Measurements from ENCODE around the gene PSORS1C2. TPM values are rescaled to one million over a fixed set of nuclear protein-coding genes. Genes with fewer than 3 reads are reported as not detected.
A peak's percentile ranks its signal among the peaks of the same experiment; 100 is the strongest.
"Not testable (repeated sequence)": the region's sequence is repeated elsewhere in the genome, so short reads cannot be mapped to it uniquely, and the experiment has no call there.

Gene PSORS1C2
- total RNA-seq, result not detected
- not detected for polyA plus RNA-seq
- long read RNA-seq, donor 1, result 0 reads
- long read RNA-seq, donor 2, result 0 reads
- long read RNA-seq, donor 3, result 0 reads
- long read RNA-seq, donor 4, result 0 reads
- long read RNA-seq, donor 5, result 0 reads
- long read RNA-seq, donor 6, result 0 reads
- long read RNA-seq, donor 7, result 0 reads
- long read RNA-seq, donor 8, result 0 reads
- long read RNA-seq, donor 9, result 0 reads
- long read RNA-seq, donor 10, result 0 reads

- Histone ChIP-seq H3K27ac (no peak within 1 kb of the TSS), H3K27me3 (no peaks in the 10 kb centered on the region), H3K9me3 (replicated peaks in 1 of 3) (no peaks in the 10 kb centered on the region), H3K36me3 (replicated peaks in 1 of 2) (no peaks in the 10 kb centered on the region), H3K4me3 (no peak within 1 kb of the TSS), H3K4me1 (replicated peaks in 1 of 2) (peaks cover 0 to 4% of the 10 kb centered on the region in 2 donors)
- no peak for DNase-seq
- WGBS, 4 donors, result 88 to 100% (median 92%) methylated on average over 3 to 4 of the region's 4 CpGs
- intact Hi-C loops (cut with DNase I), result loop anchor here (2.0 to 5.0 kb wide), 4 partner anchors 53 to 238 kb away; no protein-coding TSS in a partner anchor
- TF ChIP-seq POLR2A (IDR thresholded peaks at IDR 0.05), result no peak
- TF ChIP-seq, protein P1, sequence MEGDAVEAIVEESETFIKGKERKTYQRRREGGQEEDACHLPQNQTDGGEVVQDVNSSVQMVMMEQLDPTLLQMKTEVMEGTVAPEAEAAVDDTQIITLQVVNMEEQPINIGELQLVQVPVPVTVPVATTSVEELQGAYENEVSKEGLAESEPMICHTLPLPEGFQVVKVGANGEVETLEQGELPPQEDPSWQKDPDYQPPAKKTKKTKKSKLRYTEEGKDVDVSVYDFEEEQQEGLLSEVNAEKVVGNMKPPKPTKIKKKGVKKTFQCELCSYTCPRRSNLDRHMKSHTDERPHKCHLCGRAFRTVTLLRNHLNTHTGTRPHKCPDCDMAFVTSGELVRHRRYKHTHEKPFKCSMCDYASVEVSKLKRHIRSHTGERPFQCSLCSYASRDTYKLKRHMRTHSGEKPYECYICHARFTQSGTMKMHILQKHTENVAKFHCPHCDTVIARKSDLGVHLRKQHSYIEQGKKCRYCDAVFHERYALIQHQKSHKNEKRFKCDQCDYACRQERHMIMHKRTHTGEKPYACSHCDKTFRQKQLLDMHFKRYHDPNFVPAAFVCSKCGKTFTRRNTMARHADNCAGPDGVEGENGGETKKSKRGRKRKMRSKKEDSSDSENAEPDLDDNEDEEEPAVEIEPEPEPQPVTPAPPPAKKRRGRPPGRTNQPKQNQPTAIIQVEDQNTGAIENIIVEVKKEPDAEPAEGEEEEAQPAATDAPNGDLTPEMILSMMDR (IDR thresholded peaks at IDR 0.05), result no peak
Observed at GRCh38 chr6:31138982-31139381, at the start of gene PSORS1C2. Gene PSORS1C2, minus strand, starts transcription at chr6:31139066. Its CDS starts 40 bp downstream, at chr6:31139026.

GRCh38 chr6:31187780-31188194, 48.9 kb upstream of the PSORS1C2 start:
- intact Hi-C loops (cut with DNase I), result no loop called here
- H3K9me3 ChIP-seq (replicated peaks in 1 of 3), result no peaks in the 10 kb centered on the region
- no peaks in the 10 kb centered on the region for H3K36me3 ChIP-seq (replicated peaks in 1 of 2)
- WGBS, 4 donors, result 82 to 94% (median 88%) methylated on average over 5 of the region's 5 CpGs
- H3K4me1 ChIP-seq (replicated peaks in 1 of 2), result no peaks in the 10 kb centered on the region
- no peak overlapping the region for H3K27ac ChIP-seq
- no peaks in the 10 kb centered on the region for H3K27me3 ChIP-seq
- no peak overlapping the region for H3K4me3 ChIP-seq
- TF ChIP-seq POLR2A (IDR thresholded peaks at IDR 0.05), result no peak
- TF ChIP-seq, protein P1 (IDR thresholded peaks at IDR 0.05), result no peak
- no peak for DNase-seq

- H3K36me3 ChIP-seq (replicated peaks in 1 of 2), result no peaks in the 10 kb centered on the region
- intact Hi-C loops (cut with DNase I), result no loop called here
- no peak overlapping the region for H3K27ac ChIP-seq
- 83 to 91% (median 87%) methylated on average over 19 to 24 of the region's 24 CpGs for WGBS, 4 donors
- H3K4me1 ChIP-seq (replicated peaks in 1 of 2), result no peaks in the 10 kb centered on the region
- no peaks in the 10 kb centered on the region for H3K27me3 ChIP-seq
- H3K4me3 ChIP-seq, result no peak overlapping the region
- peak in 1 of 7 donors; percentile 28 for DNase-seq
- no peak for TF ChIP-seq POLR2A (IDR thresholded peaks at IDR 0.05)
- TF ChIP-seq, protein P1 (IDR thresholded peaks at IDR 0.05), result no peak
- H3K9me3 ChIP-seq (replicated peaks in 1 of 3), result no peaks in the 10 kb centered on the region
Observed at GRCh38 chr6:31186052-31186734, 47.3 kb upstream of the PSORS1C2 start.

DNA sequence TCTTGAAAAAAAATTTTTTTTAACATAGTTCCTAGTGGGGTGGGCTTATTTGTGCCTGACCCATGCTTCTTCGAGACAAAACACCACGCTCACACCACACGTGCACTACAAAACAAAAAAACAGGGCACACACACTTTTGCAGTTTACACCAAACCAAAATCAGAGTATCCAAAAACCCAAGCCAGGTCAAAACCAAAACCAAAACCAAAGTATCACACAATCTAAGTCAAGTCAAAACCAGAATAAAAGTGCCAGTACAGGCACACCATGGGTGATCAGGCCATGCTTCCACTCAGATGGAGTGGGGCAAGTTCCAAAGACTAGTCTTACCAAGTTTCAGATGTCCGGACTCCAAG, 46.8 kb upstream of the PSORS1C2 start:
- DNase-seq; H3K27me3 ChIP-seq; H3K27ac ChIP-seq; H3K4me3 ChIP-seq; intact Hi-C loops (cut with DNase I); H3K4me1 ChIP-seq (replicated peaks in 1 of 2); H3K36me3 ChIP-seq (replicated peaks in 1 of 2); H3K9me3 ChIP-seq (replicated peaks in 1 of 3): not testable (repeated sequence)
- WGBS, 4 donors, result 90 to 96% (median 94%) methylated on average over 3 to 4 of the region's 4 CpGs

- H3K4me3 ChIP-seq; intact Hi-C loops (cut with DNase I); H3K27me3 ChIP-seq; DNase-seq; H3K4me1 ChIP-seq (replicated peaks in 1 of 2); H3K9me3 ChIP-seq (replicated peaks in 1 of 3); H3K36me3 ChIP-seq (replicated peaks in 1 of 2); H3K27ac ChIP-seq: not testable (repeated sequence)
- 52 to 78% (median 70%) methylated on average over 6 of the region's 6 CpGs for WGBS, 4 donors
Observed at GRCh38 chr6:31183859-31184258, 45.0 kb upstream of the PSORS1C2 start.

DNA sequence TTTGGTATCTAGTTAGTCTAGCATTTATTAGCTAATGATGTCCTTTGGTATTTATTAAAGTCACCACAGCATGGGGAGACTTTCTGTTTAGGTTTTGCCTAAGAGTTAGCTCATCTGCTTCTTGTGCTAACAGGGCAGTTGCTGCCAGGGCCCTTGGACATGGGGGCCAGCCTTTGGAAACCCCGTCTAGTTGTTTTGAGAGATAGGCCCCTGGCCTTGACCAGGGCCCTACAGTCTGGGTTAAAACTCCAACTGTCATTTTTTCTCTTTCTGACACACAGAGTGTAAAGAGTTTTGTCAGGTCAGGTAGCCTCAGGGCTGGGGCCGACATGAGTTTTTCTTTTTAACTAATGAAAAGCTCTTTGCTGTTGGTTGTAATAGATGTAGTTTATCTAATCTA, 44.4 kb upstream of the PSORS1C2 start:
- H3K27ac ChIP-seq; intact Hi-C loops (cut with DNase I); H3K9me3 ChIP-seq (replicated peaks in 1 of 3); H3K36me3 ChIP-seq (replicated peaks in 1 of 2); H3K4me3 ChIP-seq; DNase-seq; H3K27me3 ChIP-seq; H3K4me1 ChIP-seq (replicated peaks in 1 of 2): not testable (repeated sequence)
- 68 to 92% (median 85%) methylated on average over 2 of the region's 2 CpGs for WGBS, 4 donors
